Pancreas (tissue), 10 donors: ENCODE data around the gene NCR2. TPM values are rescaled to one million over a fixed set of nuclear protein-coding genes. Genes with fewer than 3 reads are reported as not detected.

Source experiments
- ATAC-seq, 4 donors: fragments of 200-7000 bp; cut with Tn5 transposase; one replicate each; pipeline versions ENCODE4 v1.8.0 to v1.9.1; 2020; ENCODE audit warnings: mild to moderate bottlenecking in 4 of 4, moderate library complexity in 4 of 4
- DNase-seq, 6 donors: peaks; one replicate each; pipeline ENCODE4 v3.0.0-alpha.2; 2020
- FAIRE-seq: peaks from 2 replicates; lab custom pipeline; 2012; peaks lifted over from hg19 to GRCh38; lab: Jason Lieb, UNC
- H3K27ac ChIP-seq, 4 donors: fragments of 200-600 bp; sonication (generic); 1 replicate in 3 of 4; 2 replicates in 1 of 4; pipeline versions ENCODE4 v1.5.0 to v1.8.0; 2020
- H3K27me3 ChIP-seq, 4 donors: fragments of 200-600 bp; one replicate each; pipeline ENCODE4 v1.8.0; 2021
- H3K36me3 ChIP-seq, 3 donors: fragments of 200-600 bp; sonication (generic) in 1 of 3; one replicate each; pipeline versions ENCODE4 v1.5.0 to v1.8.0; 2020 to 2021
- H3K4me1 ChIP-seq, 3 donors: fragments of 200-600 bp; one replicate each; pipeline ENCODE4 v1.8.0; 2021
- H3K4me3 ChIP-seq, 4 donors: fragments of 200-600 bp; sonication (generic) in 2 of 4; one replicate each; pipeline versions ENCODE4 v1.5.0 to v1.8.0; 2020 to 2021
- H3K9me3 ChIP-seq, 4 donors: fragments of 200-600 bp; one replicate each; pipeline ENCODE4 v1.8.0; 2021
- WGBS, 2 donors: extraction: QIAGEN DNeasy Blood & Tissue Kit; methylation state at CpG; one replicate each; pipeline ENCODE4 v1.1.7; 2013; 5-methylcytosine and 5-hydroxymethylcytosine counted together
- intact Hi-C, 3 donors: fragments of 100-400 bp; cut with DNase I; formaldehyde crosslinking; loops; one replicate each; pipeline versions ENCODE4 v1.11.1 to v1.14.2; 2022
- polyA plus RNA-seq, 2 donors: library from polyadenylated mRNA; stranded (reverse); fragments of 200-250 nt; gene quantifications; one replicate each; pipeline ENCODE4 v1.2.3, GENCODE V29; 2013
- total RNA-seq, 6 donors: library from RNA; stranded (reverse); fragmentation: NEBNext Ultra II Directional in 4 of 6; extraction: Animal tissue kit (Norgen Biotek cat#: 25700) in 4 of 6; gene quantifications; one replicate each; pipeline versions ENCODE4 v1.2.1 to v1.2.4, GENCODE V29; 2021 to 2023
- TF ChIP-seq, protein P1 (sequence below), 4 donors: fragments of 200-600 bp; sonication (generic) in 3 of 4; IDR thresholded peaks; one replicate each; pipeline versions ENCODE4 v1.5.0 to v1.8.0; 2021; ENCODE audit warnings: antibody characterized with exemption in 4 of 4
- donor health status: healthy with polysubstance abuse.
- donor health status: DM: no; HTN: no; CAD: no; lungs with moderate emphysema.
- donor health status: DM: no; HTN: no; CAD: no.
- donor health status: control.
- donor health status: control.
- donor health status: Bipolar disorder and iron deficiency.
- donor health status: DM: yes; HTN: yes; CAD: no.
- donor health status: DM: no; HTN: no; CAD: no.
- donor health status: DM: no; HTN: no; CAD: no.
- donor health status: DM: yes; HTN: yes; CAD: no.

The NCR2 gene
- total and polyA plus RNA-seq, 8 donors, result not detected

- no peak for ATAC-seq
- intact Hi-C loops, result no loop called here
These were observed 847 bp upstream of the NCR2 start for GRCh38 chr6:41334482-41335040.

DNA sequence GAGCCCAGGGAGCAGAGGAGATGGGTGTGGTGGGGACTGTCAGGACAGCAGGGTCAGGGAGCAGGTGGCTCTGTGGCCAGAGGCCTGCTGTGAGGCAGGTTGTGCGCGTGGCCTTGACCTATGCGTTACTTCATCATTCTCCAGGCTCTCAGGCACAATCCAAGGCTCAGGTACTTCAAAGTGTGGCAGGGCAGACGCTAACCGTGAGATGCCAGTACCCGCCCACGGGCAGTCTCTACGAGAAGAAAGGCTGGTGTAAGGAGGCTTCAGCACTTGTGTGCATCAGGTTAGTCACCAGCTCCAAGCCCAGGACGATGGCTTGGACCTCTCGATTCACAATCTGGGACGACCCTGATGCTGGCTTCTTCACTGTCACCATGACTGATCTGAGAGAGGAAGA lies 535 bp downstream of the NCR2 start:
- H3K27ac ChIP-seq, result no peak overlapping the region
- DNase-seq (no peak), ATAC-seq (no peak), FAIRE-seq (no peak)
- no peaks in the 10 kb centered on the region for H3K36me3 ChIP-seq
- TF ChIP-seq, protein P1, sequence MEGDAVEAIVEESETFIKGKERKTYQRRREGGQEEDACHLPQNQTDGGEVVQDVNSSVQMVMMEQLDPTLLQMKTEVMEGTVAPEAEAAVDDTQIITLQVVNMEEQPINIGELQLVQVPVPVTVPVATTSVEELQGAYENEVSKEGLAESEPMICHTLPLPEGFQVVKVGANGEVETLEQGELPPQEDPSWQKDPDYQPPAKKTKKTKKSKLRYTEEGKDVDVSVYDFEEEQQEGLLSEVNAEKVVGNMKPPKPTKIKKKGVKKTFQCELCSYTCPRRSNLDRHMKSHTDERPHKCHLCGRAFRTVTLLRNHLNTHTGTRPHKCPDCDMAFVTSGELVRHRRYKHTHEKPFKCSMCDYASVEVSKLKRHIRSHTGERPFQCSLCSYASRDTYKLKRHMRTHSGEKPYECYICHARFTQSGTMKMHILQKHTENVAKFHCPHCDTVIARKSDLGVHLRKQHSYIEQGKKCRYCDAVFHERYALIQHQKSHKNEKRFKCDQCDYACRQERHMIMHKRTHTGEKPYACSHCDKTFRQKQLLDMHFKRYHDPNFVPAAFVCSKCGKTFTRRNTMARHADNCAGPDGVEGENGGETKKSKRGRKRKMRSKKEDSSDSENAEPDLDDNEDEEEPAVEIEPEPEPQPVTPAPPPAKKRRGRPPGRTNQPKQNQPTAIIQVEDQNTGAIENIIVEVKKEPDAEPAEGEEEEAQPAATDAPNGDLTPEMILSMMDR (IDR thresholded peaks at IDR 0.05), result no peak
- H3K4me3 ChIP-seq, result no peak overlapping the region
- intact Hi-C loops, result no loop called here
- no peaks in the 10 kb centered on the region for H3K4me1 ChIP-seq
- no peaks in the 10 kb centered on the region for H3K27me3 ChIP-seq
- WGBS, 2 donors, result 79 to 85% methylated on average over 11 of the region's 11 CpGs
- no peaks in the 10 kb centered on the region for H3K9me3 ChIP-seq

More at GRCh38 chr6:41334482-41335040, 847 bp upstream of the NCR2 start:
- Histone ChIP-seq H3K27ac (no peak overlapping the region), H3K27me3 (no peaks in the 10 kb centered on the region), H3K36me3 (no peaks in the 10 kb centered on the region), H3K4me3 (no peak overlapping the region), H3K9me3 (no peaks in the 10 kb centered on the region), H3K4me1 (no peaks in the 10 kb centered on the region)
- TF ChIP-seq, protein P1 (IDR thresholded peaks at IDR 0.05), result no peak
- no peak for FAIRE-seq
- no peak for DNase-seq
- WGBS, 2 donors, result 63 to 66% methylated on average over 11 of the region's 11 CpGs

GRCh38 chr6:41336824-41337223 lies 1.4 kb downstream of the NCR2 start:
- WGBS, 2 donors, result 88 to 95% methylated on average over 1 of the region's 1 CpG
- no peak for ATAC-seq
- DNase-seq, result no peak
- no peaks in the 10 kb centered on the region for H3K4me1 ChIP-seq
- H3K36me3 ChIP-seq, result no peaks in the 10 kb centered on the region
- H3K4me3 ChIP-seq, result no peak overlapping the region
- FAIRE-seq, result no peak
- H3K9me3 ChIP-seq, result no peaks in the 10 kb centered on the region
- intact Hi-C loops, result no loop called here
- H3K27me3 ChIP-seq, result no peaks in the 10 kb centered on the region
- TF ChIP-seq, protein P1 (IDR thresholded peaks at IDR 0.05), result no peak
- H3K27ac ChIP-seq, result no peak overlapping the region

GRCh38 chr6:41337709-41338108 lies 2.3 kb downstream of the NCR2 start:
- H3K27ac ChIP-seq, result no peak overlapping the region
- no peaks in the 10 kb centered on the region for H3K9me3 ChIP-seq
- FAIRE-seq (no peak), ATAC-seq (no peak), DNase-seq (no peak)
- H3K27me3 ChIP-seq, result no peaks in the 10 kb centered on the region
- intact Hi-C loops, result no loop called here
- H3K4me3 ChIP-seq, result no peak overlapping the region
- WGBS, 2 donors, result 45 to 60% methylated on average over 4 of the region's 4 CpGs
- no peaks in the 10 kb centered on the region for H3K4me1 ChIP-seq
- TF ChIP-seq, protein P1 (IDR thresholded peaks at IDR 0.05), result no peak
- no peaks in the 10 kb centered on the region for H3K36me3 ChIP-seq

GRCh38 chr6:41338659-41339058 lies 3.3 kb downstream of the NCR2 start:
- FAIRE-seq (no peak), DNase-seq (no peak), ATAC-seq (no peak)
- Histone ChIP-seq H3K36me3 (no peaks in the 10 kb centered on the region), H3K4me1 (no peaks in the 10 kb centered on the region), H3K27me3 (no peaks in the 10 kb centered on the region), H3K9me3 (no peaks in the 10 kb centered on the region), H3K27ac (no peak overlapping the region), H3K4me3 (no peak overlapping the region)
- TF ChIP-seq, protein P1 (IDR thresholded peaks at IDR 0.05), result no peak
- 33 to 42% methylated on average over 4 of the region's 4 CpGs for WGBS, 2 donors
- intact Hi-C loops, result no loop called here
